Pancreas (tissue), 10 donors: ENCODE data around the gene KMT2D. TPM values are rescaled to one million over a fixed set of nuclear protein-coding genes. Genes with fewer than 3 reads are reported as not detected.

Experiments
- ATAC-seq, 4 donors: fragments of 200-7000 bp; cut with Tn5 transposase; one replicate each; pipeline versions ENCODE4 v1.8.0 to v1.9.1; 2020; ENCODE audit warnings: mild to moderate bottlenecking in 4 of 4, moderate library complexity in 4 of 4
- DNase-seq, 6 donors: peaks; one replicate each; pipeline ENCODE4 v3.0.0-alpha.2; 2020
- FAIRE-seq: peaks from 2 replicates; lab custom pipeline; 2012; peaks lifted over from hg19 to GRCh38; lab: Jason Lieb, UNC
- H3K27ac ChIP-seq, 4 donors: fragments of 200-600 bp; sonication (generic); 1 replicate in 3 of 4; 2 replicates in 1 of 4; pipeline versions ENCODE4 v1.5.0 to v1.8.0; 2020
- H3K27me3 ChIP-seq, 4 donors: fragments of 200-600 bp; one replicate each; pipeline ENCODE4 v1.8.0; 2021
- H3K36me3 ChIP-seq, 3 donors: fragments of 200-600 bp; sonication (generic) in 1 of 3; one replicate each; pipeline versions ENCODE4 v1.5.0 to v1.8.0; 2020 to 2021
- H3K4me1 ChIP-seq, 3 donors: fragments of 200-600 bp; one replicate each; pipeline ENCODE4 v1.8.0; 2021
- H3K4me3 ChIP-seq, 4 donors: fragments of 200-600 bp; sonication (generic) in 2 of 4; one replicate each; pipeline versions ENCODE4 v1.5.0 to v1.8.0; 2020 to 2021
- H3K9me3 ChIP-seq, 4 donors: fragments of 200-600 bp; one replicate each; pipeline ENCODE4 v1.8.0; 2021
- WGBS, 2 donors: extraction: QIAGEN DNeasy Blood & Tissue Kit; methylation state at CpG; one replicate each; pipeline ENCODE4 v1.1.7; 2013; 5-methylcytosine and 5-hydroxymethylcytosine counted together
- intact Hi-C, 3 donors: fragments of 100-400 bp; cut with DNase I; formaldehyde crosslinking; loops; one replicate each; pipeline versions ENCODE4 v1.11.1 to v1.14.2; 2022
- polyA plus RNA-seq, 2 donors: library from polyadenylated mRNA; stranded (reverse); fragments of 200-250 nt; gene quantifications; one replicate each; pipeline ENCODE4 v1.2.3, GENCODE V29; 2013
- total RNA-seq, 6 donors: library from RNA; stranded (reverse); fragmentation: NEBNext Ultra II Directional in 4 of 6; extraction: Animal tissue kit (Norgen Biotek cat#: 25700) in 4 of 6; gene quantifications; one replicate each; pipeline versions ENCODE4 v1.2.1 to v1.2.4, GENCODE V29; 2021 to 2023
- TF ChIP-seq, protein P1 (sequence below), 4 donors: fragments of 200-600 bp; sonication (generic) in 3 of 4; IDR thresholded peaks; one replicate each; pipeline versions ENCODE4 v1.5.0 to v1.8.0; 2021; ENCODE audit warnings: antibody characterized with exemption in 4 of 4
- donor health status: healthy with polysubstance abuse.
- donor health status: DM: no; HTN: no; CAD: no; lungs with moderate emphysema.
- donor health status: DM: no; HTN: no; CAD: no.
- donor health status: control.
- donor health status: control.
- donor health status: Bipolar disorder and iron deficiency.
- donor health status: DM: yes; HTN: yes; CAD: no.
- donor health status: DM: no; HTN: no; CAD: no.
- donor health status: DM: no; HTN: no; CAD: no.
- donor health status: DM: yes; HTN: yes; CAD: no.

KMT2D gene
- total and polyA plus RNA-seq, 8 donors = 20.0 to 79.3 (median 39.5) TPM

DNA sequence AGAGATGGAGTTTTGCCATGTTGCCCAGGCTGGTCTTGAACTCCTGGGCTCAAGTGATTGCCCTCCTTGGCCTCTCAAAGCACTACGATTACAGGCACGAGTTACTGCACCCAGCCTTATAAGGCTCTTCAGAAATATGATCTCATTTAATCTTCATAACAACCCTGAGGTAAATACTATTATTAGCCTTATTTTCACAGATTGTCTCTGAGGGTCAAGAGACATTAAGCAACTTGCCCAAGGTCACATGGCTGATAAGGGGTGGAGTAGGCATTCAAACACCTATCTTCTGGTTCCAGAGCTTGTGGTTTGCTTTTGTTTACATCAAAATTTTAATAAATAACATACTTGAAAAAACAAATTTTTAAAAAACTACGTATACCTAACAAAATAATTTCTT lies 47.2 kb downstream of the KMT2D start:
- intact Hi-C loops = no loop called here
- Histone ChIP-seq H3K9me3 (no peaks in the 10 kb centered on the region), H3K4me1 (peaks cover 0 to 13% (median 0%) of the 10 kb centered on the region in 3 donors), H3K27ac (no peak overlapping the region), H3K4me3 (no peak overlapping the region), H3K36me3 (peaks cover 0 to 20% (median 0%) of the 10 kb centered on the region in 3 donors), H3K27me3 (no peaks in the 10 kb centered on the region)
- TF ChIP-seq, protein P1, sequence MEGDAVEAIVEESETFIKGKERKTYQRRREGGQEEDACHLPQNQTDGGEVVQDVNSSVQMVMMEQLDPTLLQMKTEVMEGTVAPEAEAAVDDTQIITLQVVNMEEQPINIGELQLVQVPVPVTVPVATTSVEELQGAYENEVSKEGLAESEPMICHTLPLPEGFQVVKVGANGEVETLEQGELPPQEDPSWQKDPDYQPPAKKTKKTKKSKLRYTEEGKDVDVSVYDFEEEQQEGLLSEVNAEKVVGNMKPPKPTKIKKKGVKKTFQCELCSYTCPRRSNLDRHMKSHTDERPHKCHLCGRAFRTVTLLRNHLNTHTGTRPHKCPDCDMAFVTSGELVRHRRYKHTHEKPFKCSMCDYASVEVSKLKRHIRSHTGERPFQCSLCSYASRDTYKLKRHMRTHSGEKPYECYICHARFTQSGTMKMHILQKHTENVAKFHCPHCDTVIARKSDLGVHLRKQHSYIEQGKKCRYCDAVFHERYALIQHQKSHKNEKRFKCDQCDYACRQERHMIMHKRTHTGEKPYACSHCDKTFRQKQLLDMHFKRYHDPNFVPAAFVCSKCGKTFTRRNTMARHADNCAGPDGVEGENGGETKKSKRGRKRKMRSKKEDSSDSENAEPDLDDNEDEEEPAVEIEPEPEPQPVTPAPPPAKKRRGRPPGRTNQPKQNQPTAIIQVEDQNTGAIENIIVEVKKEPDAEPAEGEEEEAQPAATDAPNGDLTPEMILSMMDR (IDR thresholded peaks at IDR 0.05) = no peak
- DNase-seq (no peak), FAIRE-seq (no peak), ATAC-seq (no peak)
- 70 to 89% methylated on average over 3 of the region's 3 CpGs for WGBS, 2 donors

DNA sequence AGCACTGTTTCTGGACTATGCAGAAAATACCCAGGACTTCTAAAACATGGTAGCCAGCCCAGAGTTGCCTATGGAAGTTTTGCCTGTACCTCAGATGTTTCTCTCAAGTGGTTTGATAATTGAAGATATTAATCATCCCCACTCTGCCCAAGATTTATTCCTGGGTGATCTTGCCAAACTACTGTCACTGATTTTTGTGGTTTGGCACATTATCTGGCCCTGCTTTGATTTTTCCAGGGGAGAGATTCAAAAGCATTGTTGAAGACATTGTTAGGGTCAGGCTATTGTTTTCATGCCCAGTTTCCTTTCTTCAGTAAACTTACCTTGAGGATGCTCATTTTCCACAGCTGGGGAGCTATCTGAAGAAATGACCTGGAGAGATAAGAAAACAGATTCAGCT lies 47.9 kb downstream of the KMT2D start:
- no peak overlapping the region for H3K4me3 ChIP-seq
- H3K27me3 ChIP-seq = no peaks in the 10 kb centered on the region
- DNase-seq = no peak
- H3K9me3 ChIP-seq = no peaks in the 10 kb centered on the region
- intact Hi-C loops = no loop called here
- ATAC-seq = no peak
- H3K36me3 ChIP-seq = peaks cover 0 to 20% (median 0%) of the 10 kb centered on the region in 3 donors
- H3K27ac ChIP-seq = no peak overlapping the region
- H3K4me1 ChIP-seq = peaks cover 0 to 10% (median 0%) of the 10 kb centered on the region in 3 donors
- FAIRE-seq = no peak
- TF ChIP-seq, protein P1 (IDR thresholded peaks at IDR 0.05) = no peak

Other genes starting within 250 kb of the KMT2D start
- gene CACNB3, start 242.3 kb downstream of the KMT2D start, total RNA-seq = 10 to 100 TPM in 1 of 6 donors, 1 to 10 TPM in 5; 1.3 to 16.3 (median 4.3) TPM
- gene CACNB3, start 242.3 kb downstream of the KMT2D start, polyA plus RNA-seq = 1 to 10 TPM; 6.5 to 8.9 TPM
- 10 to 100 TPM; 25.9 to 49.3 (median 32.1) TPM for gene DDX23, start 208.6 kb downstream of the KMT2D start, total RNA-seq
- gene DDX23, start 208.6 kb downstream of the KMT2D start, polyA plus RNA-seq = 10 to 100 TPM; 32.4 to 55.6 TPM
- gene RND1, start 194.9 kb downstream of the KMT2D start, total RNA-seq = 1 to 10 TPM in 4 of 6 donors, under 1 TPM in 2; 0.74 to 6.3 (median 1.3) TPM
- 1 to 10 TPM; 2.7 to 4.2 TPM for gene RND1, start 194.9 kb downstream of the KMT2D start, polyA plus RNA-seq
- gene FKBP11, start 135.3 kb downstream of the KMT2D start, total RNA-seq = 100 to 1,000 TPM in 4 of 6 donors, 10 to 100 TPM in 2; 70.9 to 144 (median 127) TPM
- gene FKBP11, start 135.3 kb downstream of the KMT2D start, polyA plus RNA-seq = 100 to 1,000 TPM in 1 of 2 donors, 10 to 100 TPM in 1; 97.3 to 155 TPM
- gene ARF3, start 103.3 kb downstream of the KMT2D start, total RNA-seq = 10 to 100 TPM; 45.1 to 96.0 (median 61.7) TPM
- 10 to 100 TPM; 29.5 to 42.1 TPM for gene ARF3, start 103.3 kb downstream of the KMT2D start, polyA plus RNA-seq
- under 1 TPM in 5 of 6 donors, not detected in 1; 0.08 to 0.31 (median 0.12) TPM for gene WNT10B, start 89.1 kb downstream of the KMT2D start, total RNA-seq
- gene WNT10B, start 89.1 kb downstream of the KMT2D start, polyA plus RNA-seq = under 1 TPM; 0.34 to 0.59 TPM
- gene WNT1, start 82.5 kb downstream of the KMT2D start, total RNA-seq = not detected
- gene WNT1, start 82.5 kb downstream of the KMT2D start, polyA plus RNA-seq = not detected
- under 1 TPM in 3 of 6 donors, not detected in 3; 0.03 to 0.09 (median 0.06) TPM for gene DDN, start 61.4 kb downstream of the KMT2D start, total RNA-seq
- gene DDN, start 61.4 kb downstream of the KMT2D start, polyA plus RNA-seq = under 1 TPM; 0.04 to 0.12 TPM
- gene PRKAG1, start 42.0 kb downstream of the KMT2D start, total RNA-seq = 10 to 100 TPM; 18.2 to 29.8 (median 24.1) TPM
- 10 to 100 TPM; 27.7 to 33.4 TPM for gene PRKAG1, start 42.0 kb downstream of the KMT2D start, polyA plus RNA-seq
- gene RHEBL1, start 9.2 kb upstream of the KMT2D start, total RNA-seq = under 1 TPM in 3 of 6 donors, not detected in 3; 0.14 to 0.25 (median 0.18) TPM
- under 1 TPM; 0.38 to 0.63 TPM for gene RHEBL1, start 9.2 kb upstream of the KMT2D start, polyA plus RNA-seq
- under 1 TPM in 5 of 6 donors, not detected in 1; 0.03 to 0.53 (median 0.24) TPM for gene DHH, start 34.0 kb upstream of the KMT2D start, total RNA-seq
- under 1 TPM; 0.11 to 0.14 TPM for gene DHH, start 34.0 kb upstream of the KMT2D start, polyA plus RNA-seq
- 10 to 100 TPM; 12.9 to 37.6 (median 20.4) TPM for gene LMBR1L, start 50.1 kb upstream of the KMT2D start, total RNA-seq
- 10 to 100 TPM; 46.6 to 76.5 TPM for gene LMBR1L, start 50.1 kb upstream of the KMT2D start, polyA plus RNA-seq
- gene TUBA1B, start 70.6 kb upstream of the KMT2D start, total RNA-seq = 100 to 1,000 TPM in 3 of 6 donors, 10 to 100 TPM in 3; 43.1 to 185 (median 108) TPM
- gene TUBA1B, start 70.6 kb upstream of the KMT2D start, polyA plus RNA-seq = 100 to 1,000 TPM in 1 of 2 donors, 10 to 100 TPM in 1; 92.0 to 214 TPM
- 10 to 100 TPM in 5 of 6 donors, 1 to 10 TPM in 1; 9.1 to 93.8 (median 21.4) TPM for gene TUBA1A, start 128.3 kb upstream of the KMT2D start, total RNA-seq
- 10 to 100 TPM; 31.1 to 86.8 TPM for gene TUBA1A, start 128.3 kb upstream of the KMT2D start, polyA plus RNA-seq
- 10 to 100 TPM; 20.8 to 47.0 (median 33.5) TPM for gene TUBA1C, start 204.3 kb upstream of the KMT2D start, total RNA-seq
- gene TUBA1C, start 204.3 kb upstream of the KMT2D start, polyA plus RNA-seq = 10 to 100 TPM; 30.3 to 47.0 TPM
- gene PRPH, start 234.4 kb upstream of the KMT2D start, total RNA-seq = 1 to 10 TPM in 3 of 6 donors, under 1 TPM in 3; 0.44 to 1.9 (median 0.96) TPM
- 10 to 100 TPM in 1 of 2 donors, 1 to 10 TPM in 1; 5.3 to 18.7 TPM for gene PRPH, start 234.4 kb upstream of the KMT2D start, polyA plus RNA-seq